ENCODE results near the gene BEX4.
"Not testable (repeated sequence)": the region's sequence is repeated elsewhere in the genome, so short reads cannot be mapped to it uniquely, and the experiment has no call there.

The BEX4 gene

DNA sequence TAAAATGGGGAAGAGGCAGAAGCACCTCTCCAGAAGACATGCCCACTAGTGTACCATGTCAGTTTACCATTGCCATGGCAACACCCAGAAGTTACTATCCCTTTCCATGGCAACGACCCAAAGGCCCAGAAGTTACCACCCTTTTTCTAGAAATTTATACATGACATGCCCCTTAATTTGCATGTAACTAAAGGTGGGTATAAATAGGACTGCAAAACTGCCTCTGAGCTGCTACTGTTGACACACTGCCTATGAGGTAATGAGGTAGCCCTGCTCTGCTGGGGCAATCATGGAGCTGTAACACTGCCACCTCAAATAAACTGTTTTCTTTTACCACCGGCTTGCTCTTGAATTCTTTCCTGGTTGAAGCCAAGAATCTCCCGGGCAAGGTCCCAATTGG is 13.9 kb upstream of the BEX4 start:
- Histone ChIP-seq H3K36me3 (no peaks in the 10 kb centered on the region), H3K4me3 (no peak overlapping the region), H3K27me3 (no peaks in the 10 kb centered on the region; a peak in 1 of 22 replicates), H3K4me1 (no peaks in the 10 kb centered on the region), H3K9me3 (replicated peaks in 1 of 11) (no peaks in the 10 kb centered on the region), H3K27ac (no peak overlapping the region), H3K9ac (no peak overlapping the region), H4K20me1 (no peaks in the 10 kb centered on the region), H3K4me2 (no peak overlapping the region)
- TF ChIP-seq Cebpa-rat (IDR thresholded peaks at IDR 0.05), result no peak

DNA sequence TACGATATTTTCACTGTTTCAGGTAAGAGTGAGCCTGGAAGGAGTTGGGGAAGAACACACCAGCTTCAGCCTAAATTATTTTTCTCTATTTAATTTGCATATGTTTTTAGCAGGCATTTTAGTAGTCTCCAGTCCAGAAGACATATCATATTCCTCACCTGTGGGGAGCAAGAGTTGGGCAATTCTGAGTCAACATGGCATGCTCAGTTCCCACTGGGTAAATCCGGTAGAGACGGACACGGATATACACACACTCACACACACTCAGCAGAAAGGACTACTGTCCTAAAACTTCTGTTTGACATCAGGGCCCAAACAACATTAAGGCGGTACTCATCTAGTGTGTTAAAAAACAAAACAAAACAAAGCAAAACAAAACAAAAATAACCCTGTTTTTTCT is 4.9 kb upstream of the BEX4 start:
- no peaks in the 10 kb centered on the region for H3K36me3 ChIP-seq
- no peak overlapping the region for H3K4me3 ChIP-seq
- no peak for TF ChIP-seq Cebpa-rat (IDR thresholded peaks at IDR 0.05)
- H3K4me2 ChIP-seq, result no peak overlapping the region
- peaks cover 0 to 15% (median 0%) of the 10 kb centered on the region in 11 experiments; a peak in 5 of 22 replicates for H3K9me3 ChIP-seq (replicated peaks in 1 of 11)
- H4K20me1 ChIP-seq, result no peaks in the 10 kb centered on the region
- peaks cover 0 to 9% (median 0%) of the 10 kb centered on the region in 10 experiments; a peak in 3 of 20 replicates for H3K4me1 ChIP-seq
- no peaks in the 10 kb centered on the region; a peak in 1 of 22 replicates for H3K27me3 ChIP-seq
- H3K27ac ChIP-seq, result no peak overlapping the region
- no peak overlapping the region for H3K9ac ChIP-seq

DNA sequence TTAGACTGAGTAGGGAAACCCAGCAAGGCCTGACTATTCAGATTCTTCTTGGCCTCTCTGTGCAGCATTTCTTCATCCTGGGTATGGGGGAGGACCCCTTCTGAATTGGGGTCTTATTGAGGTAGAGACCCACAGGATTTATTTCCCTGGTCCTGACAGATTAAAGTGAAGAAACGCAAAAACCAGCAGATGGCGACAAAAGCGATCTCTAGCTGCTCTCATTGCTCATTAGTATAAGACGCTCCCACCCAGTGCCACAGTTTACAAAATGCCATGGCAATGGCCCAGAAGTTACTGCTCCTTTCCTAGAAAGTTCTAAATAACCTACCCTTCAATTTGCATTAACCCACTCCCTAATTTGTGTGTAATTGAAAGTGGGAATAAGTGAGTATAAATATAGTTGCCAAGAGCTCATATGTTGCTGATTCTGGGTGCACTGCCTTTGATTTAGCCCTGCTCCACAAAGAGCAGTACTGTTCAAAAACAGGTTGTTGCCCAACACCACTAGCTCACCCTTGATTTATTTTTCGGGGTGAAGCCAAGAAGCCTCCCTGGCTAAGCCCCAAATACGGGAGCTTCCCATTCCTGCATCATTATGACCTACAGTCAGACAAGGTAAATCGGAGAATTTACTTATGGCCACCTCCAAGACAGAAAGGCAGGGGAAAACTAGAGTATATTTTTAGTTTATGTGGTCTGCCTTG is 3.7 kb upstream of the BEX4 start:
- Histone ChIP-seq H3K4me2 (no peak overlapping the region), H3K36me3 (no peaks in the 10 kb centered on the region), H4K20me1 (no peaks in the 10 kb centered on the region), H3K4me3 (no peak overlapping the region), H3K9me3 (replicated peaks in 1 of 11) (peaks cover 0 to 17% (median 0%) of the 10 kb centered on the region in 11 experiments; a peak in 5 of 22 replicates), H3K9ac (no peak overlapping the region), H3K27me3 (no peaks in the 10 kb centered on the region; a peak in 1 of 22 replicates), H3K4me1 (peaks cover 0 to 9% (median 3%) of the 10 kb centered on the region in 10 experiments; a peak in 7 of 20 replicates), H3K27ac (no peak overlapping the region)
- TF ChIP-seq Cebpa-rat (IDR thresholded peaks at IDR 0.05), result no peak

DNA sequence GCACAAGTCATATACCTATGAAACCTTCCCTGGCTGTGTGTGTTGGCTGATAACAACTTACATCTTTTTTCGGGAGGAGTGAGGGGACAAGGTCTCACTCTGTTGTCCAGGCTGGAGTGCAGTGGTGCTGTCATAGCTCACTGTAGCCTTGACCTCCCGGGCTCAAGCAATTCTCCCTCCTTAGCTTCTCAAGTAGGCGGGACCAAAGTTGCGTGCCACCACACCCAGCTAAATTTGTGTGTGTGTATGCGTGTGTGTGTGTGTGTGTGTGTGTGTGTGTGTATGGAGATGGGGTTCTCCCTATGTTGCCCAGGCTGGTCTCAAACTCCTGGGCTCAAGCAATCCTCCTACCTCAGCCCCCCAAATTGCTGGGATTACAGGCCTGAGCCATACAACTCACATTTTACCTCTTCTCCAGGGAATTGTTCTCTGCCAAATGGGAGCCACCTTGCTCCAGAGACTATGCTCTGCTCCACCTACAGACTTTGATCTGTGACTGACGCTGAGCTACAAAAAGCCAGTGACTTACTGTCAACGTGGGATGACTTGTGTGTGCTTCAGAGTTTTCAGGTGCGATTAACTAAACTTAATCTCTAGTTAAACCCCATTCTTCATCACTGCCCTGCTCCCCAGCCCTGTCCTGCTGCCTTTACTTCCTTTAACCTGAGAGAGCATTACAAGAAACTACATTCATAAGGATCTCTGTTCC is 2.0 kb upstream of the BEX4 start:
- H3K9me3 ChIP-seq (replicated peaks in 1 of 11), result peaks cover 0 to 7% (median 0%) of the 10 kb centered on the region in 11 experiments; a peak in 2 of 22 replicates
- H3K27ac ChIP-seq, result no peak overlapping the region
- no peak overlapping the region for H3K4me2 ChIP-seq
- no peak overlapping the region for H3K9ac ChIP-seq
- H3K4me1 ChIP-seq, result peaks cover 0 to 20% (median 5%) of the 10 kb centered on the region in 10 experiments; a peak in 9 of 20 replicates
- H3K27me3 ChIP-seq, result no peaks in the 10 kb centered on the region; a peak in 1 of 22 replicates
- H4K20me1 ChIP-seq, result no peaks in the 10 kb centered on the region
- no peak for TF ChIP-seq Cebpa-rat (IDR thresholded peaks at IDR 0.05)
- H3K4me3 ChIP-seq, result no peak overlapping the region
- H3K36me3 ChIP-seq, result no peaks in the 10 kb centered on the region

DNA sequence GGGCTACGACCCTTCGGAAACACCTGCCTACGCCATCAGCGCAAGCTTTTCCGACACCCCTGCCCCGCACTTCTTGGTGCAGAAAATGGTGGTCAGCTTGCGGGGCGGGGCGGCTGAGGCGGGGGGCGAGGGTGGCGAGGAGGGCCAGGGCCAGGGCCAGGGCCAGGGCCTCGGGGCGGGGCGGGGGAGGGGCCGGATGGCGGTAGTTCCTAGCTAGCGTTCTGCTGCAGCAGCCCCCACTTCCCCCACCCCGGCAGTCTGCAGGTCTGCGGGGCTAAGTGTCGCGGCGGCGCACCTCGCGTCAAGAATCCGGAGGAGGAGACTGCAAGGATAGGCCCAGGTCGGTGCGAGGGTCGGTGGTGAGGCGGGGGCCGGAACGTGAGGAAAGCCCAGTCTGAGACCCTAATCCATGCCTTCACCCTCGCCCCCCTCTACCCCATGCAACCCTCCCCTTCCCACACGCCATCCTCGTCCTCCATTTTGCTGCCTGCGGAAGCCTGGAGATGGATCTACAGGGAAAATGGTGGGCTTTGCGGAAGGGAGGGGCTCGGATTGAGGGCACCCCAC is 600 bp downstream of the BEX4 start:
- peak overlapping the region; percentile 52 to 77 (median 66) for H3K4me2 ChIP-seq
- H3K36me3 ChIP-seq, result no peaks in the 10 kb centered on the region
- TF ChIP-seq Cebpa-rat (IDR thresholded peaks at IDR 0.05), result no peak
- peak overlapping the region; percentile 70 to 89 (median 79) for H3K4me3 ChIP-seq
- peak overlapping the region; percentile 86 to 96 (median 90) for H3K9ac ChIP-seq
- H3K27ac ChIP-seq, result peak overlapping the region; percentile 84 to 93 (median 86)
- peaks cover 0 to 20% (median 5%) of the 10 kb centered on the region in 10 experiments; a peak in 9 of 20 replicates for H3K4me1 ChIP-seq
- peaks cover 0 to 4% (median 0%) of the 10 kb centered on the region in 11 experiments; a peak in 2 of 22 replicates for H3K27me3 ChIP-seq
- H3K9me3 ChIP-seq (replicated peaks in 1 of 11), result peaks cover 0 to 7% (median 0%) of the 10 kb centered on the region in 11 experiments; a peak in 3 of 22 replicates
- no peaks in the 10 kb centered on the region for H4K20me1 ChIP-seq

DNA sequence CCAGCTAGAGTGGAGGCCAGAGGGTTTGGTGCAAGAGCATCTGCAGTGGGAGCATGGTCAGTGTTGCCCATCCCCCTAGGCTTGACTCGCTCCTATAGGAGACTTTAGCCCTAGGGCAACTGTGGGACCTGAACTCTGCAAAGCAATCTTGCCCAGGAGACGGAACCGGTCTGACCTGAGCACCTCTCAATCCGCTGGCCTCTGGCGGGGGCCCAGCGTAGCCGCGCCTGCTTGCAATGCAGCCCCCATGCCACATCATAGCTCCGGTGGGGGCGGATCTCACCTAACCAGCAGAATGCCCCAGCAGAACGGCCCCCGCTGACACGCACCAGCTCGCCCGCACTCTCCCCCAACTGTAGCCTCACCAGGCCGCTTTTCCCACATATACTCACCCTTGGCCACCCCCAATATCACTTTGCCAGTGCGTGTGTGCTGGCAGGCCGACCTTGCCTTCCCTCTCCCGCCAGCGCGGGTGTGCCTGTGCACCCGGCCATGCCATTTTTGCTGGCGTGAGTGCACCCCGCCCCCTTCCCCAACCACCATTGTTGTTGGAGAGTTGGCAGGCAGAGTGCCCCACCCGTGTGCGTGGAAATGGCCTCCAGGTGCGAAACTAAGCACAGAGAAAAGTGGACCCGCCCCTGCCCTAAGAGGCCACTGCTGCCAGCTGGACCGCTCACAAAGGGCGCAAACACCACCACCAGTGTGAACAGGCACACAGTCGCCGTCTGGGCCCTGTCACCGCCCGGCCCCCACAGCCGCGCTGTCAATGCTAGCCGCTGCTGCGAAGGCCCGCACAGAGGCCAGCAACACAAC is 5.8 kb downstream of the BEX4 start:
- H3K36me3 ChIP-seq, result no peaks in the 10 kb centered on the region
- H3K27me3 ChIP-seq, result peaks cover 0 to 4% (median 0%) of the 10 kb centered on the region in 11 experiments; a peak in 3 of 22 replicates
- peaks cover 0 to 15% (median 0%) of the 10 kb centered on the region in 10 experiments; a peak in 7 of 20 replicates for H3K4me1 ChIP-seq
- H3K9me3 ChIP-seq (replicated peaks in 1 of 11), result peaks cover 0 to 8% (median 0%) of the 10 kb centered on the region in 11 experiments; a peak in 4 of 22 replicates
- H3K9ac ChIP-seq, result no peak overlapping the region
- no peaks in the 10 kb centered on the region for H4K20me1 ChIP-seq
- no peak overlapping the region for H3K27ac ChIP-seq
- no peak for TF ChIP-seq Cebpa-rat (IDR thresholded peaks at IDR 0.05)
- H3K4me2 ChIP-seq, result no peak overlapping the region
- no peak overlapping the region for H3K4me3 ChIP-seq

DNA sequence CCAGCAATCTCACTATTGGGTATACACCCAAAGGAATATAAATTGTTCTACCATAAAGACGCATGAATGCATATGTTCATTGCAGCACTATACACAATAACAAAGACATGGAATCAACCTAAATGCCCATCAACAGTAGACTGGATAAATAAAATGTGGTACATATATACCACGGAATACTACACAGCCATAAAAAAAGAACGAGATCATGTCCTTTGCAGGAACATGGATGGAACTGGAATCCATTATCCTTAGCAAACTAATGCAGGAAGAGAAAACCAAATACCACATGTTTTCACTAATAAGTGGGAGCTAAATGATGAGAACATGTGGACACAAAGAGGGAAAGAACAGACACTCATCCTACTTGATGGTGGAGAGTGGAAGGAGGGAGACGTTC is 11.0 kb downstream of the BEX4 start:
- not testable (repeated sequence) for H3K36me3 ChIP-seq; H4K20me1 ChIP-seq; H3K4me2 ChIP-seq; H3K4me1 ChIP-seq; H3K9me3 ChIP-seq (replicated peaks in 1 of 11); H3K27me3 ChIP-seq; H3K27ac ChIP-seq; H3K4me3 ChIP-seq; H3K9ac ChIP-seq

DNA sequence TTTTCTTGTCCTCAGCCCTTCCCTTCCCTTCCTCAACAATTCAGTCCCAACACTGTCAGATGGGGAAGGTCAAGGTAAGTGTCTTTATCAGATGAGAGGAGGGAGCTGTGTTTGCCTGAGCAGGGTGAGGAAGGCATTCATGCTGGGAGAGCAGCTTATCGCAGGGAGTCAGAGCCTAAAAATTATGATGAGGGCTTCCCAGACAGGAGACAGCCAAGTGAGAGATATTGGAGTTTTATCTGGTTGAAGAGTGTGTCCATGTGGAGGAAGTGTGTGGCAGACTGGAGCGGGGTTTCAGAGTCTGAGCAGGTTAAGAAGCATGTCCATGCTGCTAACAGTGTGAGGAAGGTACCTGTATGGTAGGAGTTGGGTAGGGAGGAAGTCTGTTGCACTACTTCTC is 18.4 kb downstream of the BEX4 start:
- Histone ChIP-seq H4K20me1 (no peaks in the 10 kb centered on the region; a peak in 1 of 22 replicates), H3K27ac (no peak overlapping the region), H3K27me3 (no peaks in the 10 kb centered on the region; a peak in 1 of 22 replicates), H3K4me3 (no peak overlapping the region), H3K9me3 (replicated peaks in 1 of 11) (no peaks in the 10 kb centered on the region), H3K9ac (no peak overlapping the region), H3K36me3 (no peaks in the 10 kb centered on the region), H3K4me2 (no peak overlapping the region), H3K4me1 (no peaks in the 10 kb centered on the region)
- no peak for TF ChIP-seq Cebpa-rat (IDR thresholded peaks at IDR 0.05)

DNA sequence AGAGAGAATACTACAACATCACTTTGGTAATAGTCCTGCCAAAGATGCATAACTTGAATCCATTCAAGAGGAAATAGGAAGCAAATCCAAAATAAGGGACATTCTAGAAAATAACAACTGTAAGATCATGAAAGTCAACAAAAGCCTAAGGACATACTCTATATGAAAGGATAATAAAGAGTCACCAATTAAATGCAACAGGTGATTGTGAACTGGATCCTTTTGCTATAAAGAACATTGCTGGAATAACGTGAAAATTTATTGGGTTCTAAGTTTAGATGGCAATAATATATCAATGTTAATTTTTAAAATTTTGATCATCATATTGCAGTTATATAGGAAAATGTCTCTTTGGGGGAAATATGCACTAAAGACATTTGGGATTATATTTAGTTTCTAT is 20.0 kb downstream of the BEX4 start:
- H3K4me1 ChIP-seq, result no peaks in the 10 kb centered on the region
- no peak overlapping the region for H3K4me3 ChIP-seq
- no peaks in the 10 kb centered on the region; a peak in 1 of 22 replicates for H3K27me3 ChIP-seq
- TF ChIP-seq Cebpa-rat (IDR thresholded peaks at IDR 0.05), result no peak
- H3K27ac ChIP-seq, result no peak overlapping the region
- H3K9ac ChIP-seq, result no peak overlapping the region
- H3K36me3 ChIP-seq, result no peaks in the 10 kb centered on the region
- no peaks in the 10 kb centered on the region for H4K20me1 ChIP-seq
- H3K9me3 ChIP-seq (replicated peaks in 1 of 11), result no peaks in the 10 kb centered on the region
- no peak overlapping the region for H3K4me2 ChIP-seq

DNA sequence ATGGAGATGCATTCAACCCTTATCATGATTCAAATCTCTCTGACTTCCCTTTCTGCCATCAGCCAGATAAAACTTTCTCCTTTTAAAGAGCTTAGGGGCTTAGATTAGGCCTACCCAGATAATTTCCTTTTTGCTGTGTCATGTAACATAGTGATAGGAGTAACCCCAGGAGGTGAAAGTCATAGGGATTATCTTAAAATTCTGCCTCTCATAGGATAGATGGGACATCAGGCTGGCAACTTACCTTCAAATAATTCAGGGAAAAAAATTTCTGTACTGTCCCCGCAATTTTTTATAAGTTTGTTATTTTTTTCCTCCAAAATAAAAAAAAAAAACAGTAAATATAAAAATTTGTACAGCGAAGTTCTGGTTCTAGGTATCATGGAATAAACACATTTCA is 20.7 kb downstream of the BEX4 start:
- not testable (repeated sequence) for H3K9ac ChIP-seq

More for the DNA sequence above, 20.7 kb downstream of the BEX4 start:
- not testable (repeated sequence) for H3K27me3 ChIP-seq; H3K4me3 ChIP-seq; H3K9me3 ChIP-seq (replicated peaks in 1 of 11); H3K4me1 ChIP-seq; H3K27ac ChIP-seq; H3K36me3 ChIP-seq; H4K20me1 ChIP-seq; H3K4me2 ChIP-seq
